Femur (tissue), 1 donor: ENCODE measurements around the gene GRK1.

ENCODE experiments used
- DNase-seq: peaks from one replicate; pipeline ENCODE4 v3.0.0-alpha.2; 2017

The GRK1 gene

DNA sequence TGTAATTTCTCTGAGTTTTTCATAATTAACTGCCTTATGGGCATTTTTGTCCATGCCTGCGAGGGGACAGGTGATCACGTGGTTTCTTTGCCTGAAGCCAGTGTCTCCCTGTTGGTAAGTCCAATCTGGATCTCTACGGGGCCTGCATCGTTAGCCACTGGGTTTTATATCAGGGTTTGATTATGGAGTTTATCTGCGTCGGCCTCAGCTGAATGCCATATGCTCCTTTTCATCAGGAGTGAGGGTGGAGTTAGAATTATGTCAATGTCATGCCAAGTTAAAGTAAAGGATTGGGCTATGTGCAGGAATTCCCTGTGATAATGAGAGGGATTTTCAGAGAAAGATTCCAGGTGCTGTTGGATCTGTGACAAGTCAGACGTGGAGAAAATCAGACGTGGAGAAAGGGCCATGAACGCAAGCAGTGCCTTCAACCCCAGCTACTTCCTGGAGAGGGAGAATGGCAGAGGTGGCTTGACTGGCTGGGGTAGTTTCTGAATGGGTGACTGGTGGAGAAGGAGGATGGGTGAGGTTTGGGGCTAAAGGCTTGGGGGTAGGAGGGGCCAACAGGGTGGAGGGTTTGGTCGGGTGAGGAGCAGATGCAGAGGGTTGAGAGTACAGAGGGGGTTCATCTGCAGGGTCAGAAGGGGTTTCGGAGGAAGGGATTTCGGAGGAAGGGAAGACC is 116.3 kb downstream of the GRK1 start:
- DNase-seq, result no peak

- no peak for DNase-seq
These were observed 117.1 kb downstream of the GRK1 start for GRCh38 chr13:113783966-113784644.

DNA sequence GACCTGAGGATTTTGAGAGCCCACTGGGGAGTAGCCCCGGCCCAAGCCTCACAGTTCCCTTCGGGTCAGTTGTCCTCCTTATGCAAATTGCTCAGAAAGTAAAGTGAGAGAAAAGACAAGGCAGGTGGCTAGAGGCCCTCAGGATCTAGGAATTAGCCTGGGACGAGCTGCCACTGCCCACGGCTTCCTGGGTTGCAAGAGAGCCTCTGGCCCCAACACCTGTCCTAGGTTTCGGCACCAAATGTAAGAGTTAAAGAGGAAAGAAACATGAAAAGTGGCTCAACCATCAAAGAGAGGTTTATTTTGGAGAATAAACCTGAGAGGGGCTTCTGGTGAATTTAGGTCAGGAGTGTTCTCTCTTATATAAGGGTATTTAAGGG is 117.6 kb downstream of the GRK1 start:
- DNase-seq, result no peak

DNA sequence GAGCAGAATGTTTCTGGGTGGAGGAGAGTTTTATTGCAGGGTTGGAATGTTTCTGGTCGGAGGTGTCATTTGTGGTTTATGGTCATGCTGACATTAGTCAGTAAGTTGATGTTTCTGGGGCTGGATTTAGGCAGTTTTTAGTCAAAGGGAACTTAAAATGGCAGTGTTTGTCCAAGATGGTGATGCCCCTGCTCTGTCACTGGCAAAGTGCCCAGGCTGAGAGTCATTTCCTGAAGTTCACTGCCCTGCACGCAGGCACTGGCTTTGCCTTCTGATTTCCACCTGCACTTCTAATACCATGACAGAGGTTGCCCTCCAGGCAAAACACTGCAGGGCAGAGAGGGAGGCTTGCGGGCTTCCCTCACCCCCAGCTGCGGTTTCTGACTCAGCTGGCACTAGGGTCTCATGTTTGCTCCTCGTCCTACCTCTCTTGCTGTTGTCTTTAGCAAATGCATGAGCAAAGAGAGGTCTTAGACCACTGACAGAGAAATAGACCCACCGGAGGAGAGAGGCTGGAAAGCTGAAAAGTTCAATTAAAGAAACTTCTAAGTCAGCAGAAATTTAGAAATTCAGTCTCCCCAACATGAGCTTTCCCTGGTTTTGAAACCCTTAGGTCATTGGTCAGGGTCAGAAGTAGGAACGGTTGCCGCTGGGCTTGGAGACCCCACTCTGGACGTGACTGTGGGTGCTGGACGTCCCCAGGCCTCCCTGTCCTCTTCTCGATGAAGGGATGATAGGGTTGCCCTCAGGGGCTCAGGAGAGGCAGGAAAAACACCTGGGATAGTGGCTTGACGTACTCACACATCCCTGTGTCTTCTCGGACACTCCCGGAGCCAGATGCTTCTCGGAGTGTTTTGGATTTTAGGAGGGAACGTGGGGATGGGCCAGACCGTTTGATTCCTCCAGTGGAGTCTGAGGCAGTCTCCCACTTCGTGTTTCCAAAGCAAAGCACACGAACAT is 118.3 kb downstream of the GRK1 start:
- DNase-seq, result peak; percentile 50

DNA sequence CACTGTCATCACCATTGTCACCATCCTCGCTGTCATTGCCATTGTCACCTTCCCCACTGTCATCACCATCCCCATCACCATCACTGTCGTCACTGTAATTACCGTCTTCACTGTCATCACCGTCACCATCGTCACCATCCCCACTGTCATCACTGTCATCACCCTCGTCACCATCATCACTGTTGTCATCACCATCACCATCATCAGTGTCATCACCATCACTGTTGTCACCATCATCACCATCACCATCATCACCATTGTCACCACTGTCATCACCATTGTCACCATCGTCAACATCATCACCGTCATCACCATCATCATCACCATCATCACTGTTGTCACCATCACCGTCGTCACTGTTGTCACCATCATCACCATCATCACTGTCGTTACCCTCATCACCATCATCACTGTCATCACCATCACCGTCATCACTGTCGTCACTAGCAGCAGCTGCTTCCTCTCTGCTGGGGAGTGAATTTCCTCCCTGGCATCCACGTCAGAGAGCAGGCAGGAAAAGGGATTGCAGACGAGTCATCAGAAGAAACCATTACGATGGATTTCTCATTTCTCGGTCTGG is 119.3 kb downstream of the GRK1 start:
- DNase-seq, result no peak
